Caki2 (cell line): ENCODE results near the gene PLCB1. TPM values are rescaled to one million over a fixed set of nuclear protein-coding genes. Genes with fewer than 3 reads are reported as not detected.
"Not testable (repeated sequence)": the region's sequence is repeated elsewhere in the genome, so short reads cannot be mapped to it uniquely, and the experiment has no call there.

Experiments
- DNase-seq: peaks from one replicate; pipeline ENCODE4 v3.0.0-alpha.2; 2015; ENCODE audit warnings: low read depth
- in situ Hi-C: cut with HindIII; loops from 2 replicates; pipeline ENCODE4 v1.10.0; 2016; ENCODE audit warnings: low sequenced_read_pairs, low pct_unique_long_range_greater_than_20kb, mixed read lengths
- total RNA-seq: library from RNA; depleted of rRNA; stranded (reverse); fragments of >200 nt; shearing (Covaris generic); gene quantifications from 2 replicates; pipeline ENCODE4 v1.2.3, GENCODE V29; 2014; ENCODE audit warnings: low replicate concordance

The PLCB1 gene
- total RNA-seq, 1 experiment from 2014 or later = 2.4 TPM

DNA sequence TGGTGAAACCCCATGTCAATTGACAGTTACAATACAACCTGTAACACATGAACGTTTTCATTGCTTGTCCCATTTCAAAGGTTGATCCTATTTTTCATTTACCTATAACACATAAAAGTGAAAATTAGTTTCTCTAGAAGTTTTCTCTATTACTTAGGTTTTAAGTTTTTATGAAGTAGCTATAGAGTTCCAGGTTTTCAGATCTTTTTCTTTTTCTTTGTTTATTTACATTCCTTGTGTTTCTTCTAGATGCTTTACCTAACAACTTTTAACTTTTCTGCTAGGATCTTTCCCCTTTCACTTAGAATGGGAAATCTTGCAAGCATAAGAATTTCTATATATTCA is 232.6 kb downstream of the PLCB1 start:
- in situ Hi-C loops = no loop called here
- no peak for DNase-seq

DNA sequence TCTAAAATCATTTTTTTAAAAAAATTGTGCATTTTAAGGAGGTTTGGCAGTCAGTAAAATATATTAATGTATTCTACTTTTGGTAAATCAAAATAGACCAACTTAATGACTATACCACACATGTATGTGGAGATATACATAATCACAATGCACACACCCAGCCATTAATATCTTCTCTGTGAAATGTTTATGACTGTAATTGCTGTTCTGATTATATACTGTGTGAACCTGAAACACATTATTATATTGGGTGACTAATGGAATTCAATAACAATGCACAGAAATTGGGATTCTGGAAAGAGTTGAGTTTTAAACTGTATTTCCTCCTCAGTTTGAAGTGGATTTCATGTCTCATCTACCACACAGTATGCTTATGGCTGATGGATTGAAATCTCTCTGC is 233.6 kb downstream of the PLCB1 start:
- in situ Hi-C loops = no loop called here

DNA sequence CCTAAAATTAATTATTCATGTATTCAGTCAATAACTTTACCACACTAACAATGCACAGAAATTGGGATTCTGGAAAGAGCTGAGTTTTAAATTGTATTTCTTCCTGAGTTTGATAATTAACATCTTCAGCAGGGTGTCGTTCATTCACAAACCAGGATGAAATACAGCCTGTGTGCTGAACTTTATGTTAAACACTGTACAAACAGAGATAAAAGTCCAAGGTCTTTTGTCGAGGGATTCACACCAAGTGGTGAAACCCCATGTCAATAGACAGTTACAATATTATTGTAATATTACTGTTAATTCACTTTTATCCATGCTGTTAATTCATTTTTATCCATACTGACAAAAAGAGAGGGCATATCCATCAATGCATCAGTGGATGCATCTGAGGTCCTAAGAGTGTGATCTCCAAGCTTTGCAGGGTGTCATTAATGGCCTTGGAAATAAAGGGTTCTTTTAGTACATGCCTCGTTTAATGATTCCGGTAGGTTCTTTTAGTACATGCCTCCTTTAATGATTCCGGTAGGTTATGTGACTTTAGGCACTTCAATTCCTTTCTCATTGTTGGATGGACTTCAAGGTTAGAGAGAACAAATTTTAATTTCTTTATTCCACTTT is 234.3 kb downstream of the PLCB1 start:
- no peak for DNase-seq
- in situ Hi-C loops = no loop called here

More for the DNA sequence above, 233.6 kb downstream of the PLCB1 start:
- no peak for DNase-seq

DNA sequence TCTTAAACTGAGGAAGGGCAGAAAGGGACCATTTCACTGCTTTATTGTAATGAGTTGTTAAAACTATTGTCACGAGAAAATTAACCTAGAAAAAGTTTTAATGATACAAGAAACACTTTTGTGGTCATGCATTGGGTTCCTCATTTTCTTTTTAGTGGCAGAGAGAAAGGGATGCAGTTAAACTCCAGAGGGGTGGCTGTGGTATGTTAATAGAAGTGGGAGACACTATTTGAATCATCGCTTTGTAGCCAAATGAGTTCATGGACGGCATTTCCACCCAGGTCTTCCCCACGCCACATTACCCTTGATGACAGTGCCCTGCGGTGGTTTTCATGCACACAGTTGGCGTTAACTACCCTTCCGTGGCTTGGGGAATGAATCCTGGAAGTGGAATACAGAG is 235.6 kb downstream of the PLCB1 start:
- in situ Hi-C loops = no loop called here
- DNase-seq = no peak

DNA sequence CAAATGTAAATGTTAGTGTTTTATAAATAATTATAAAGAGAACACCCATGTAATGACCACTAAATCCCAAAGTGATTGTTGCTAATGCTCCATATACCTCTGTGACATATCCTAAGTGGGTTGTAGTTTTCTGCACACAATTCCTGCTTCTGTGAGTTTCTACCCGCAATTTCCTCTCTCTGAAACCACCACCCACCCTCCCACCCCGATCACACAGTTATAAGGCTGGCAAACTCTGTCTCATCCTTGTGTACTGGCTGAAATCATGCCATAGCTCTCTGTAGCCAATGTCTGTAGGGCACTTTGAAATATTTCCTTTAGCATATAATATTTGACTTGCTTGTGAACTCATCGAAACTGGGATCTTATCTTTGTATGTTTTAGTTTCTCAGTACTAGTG is 236.6 kb downstream of the PLCB1 start:
- DNase-seq = no peak
- in situ Hi-C loops = no loop called here

DNA sequence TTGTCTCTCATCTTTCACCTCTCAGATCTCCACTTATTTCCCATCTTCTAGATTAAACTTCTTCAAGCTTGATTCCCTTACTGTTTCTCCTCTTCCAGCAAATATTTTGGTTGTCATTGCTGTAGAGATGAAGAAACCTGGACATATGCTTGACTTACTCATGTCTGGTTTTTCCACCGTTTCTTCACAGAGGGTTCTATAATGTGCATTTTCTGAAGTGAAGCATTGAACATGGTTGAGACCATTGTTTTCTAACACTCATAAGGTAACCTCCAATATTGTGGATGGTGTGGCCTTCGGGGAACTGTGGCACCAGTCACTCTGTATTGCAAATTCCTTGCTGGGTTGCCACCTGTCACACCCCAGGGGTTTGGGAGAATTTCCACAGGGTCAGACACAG is 237.2 kb downstream of the PLCB1 start:
- no peak for DNase-seq
- in situ Hi-C loops = no loop called here

DNA sequence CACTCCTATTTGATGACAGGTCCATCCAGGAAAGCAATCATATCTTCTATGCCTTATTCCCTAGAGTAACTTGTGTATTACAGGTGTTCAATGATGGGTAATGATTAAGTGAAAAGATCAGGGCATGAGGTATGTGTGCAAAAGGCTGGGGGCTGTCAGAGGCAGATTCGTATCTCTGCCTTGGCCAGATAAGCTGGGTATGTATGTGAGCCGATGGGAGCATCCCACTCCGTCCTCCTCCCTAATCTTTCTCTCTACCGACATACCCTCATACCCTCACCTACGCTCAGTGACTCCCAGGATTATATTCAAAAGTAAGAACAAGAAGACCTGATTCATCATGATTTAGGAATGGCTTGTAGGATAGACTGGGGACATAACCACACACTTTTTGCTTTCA is 238.7 kb downstream of the PLCB1 start:
- in situ Hi-C loops = no loop called here
- no peak for DNase-seq

DNA sequence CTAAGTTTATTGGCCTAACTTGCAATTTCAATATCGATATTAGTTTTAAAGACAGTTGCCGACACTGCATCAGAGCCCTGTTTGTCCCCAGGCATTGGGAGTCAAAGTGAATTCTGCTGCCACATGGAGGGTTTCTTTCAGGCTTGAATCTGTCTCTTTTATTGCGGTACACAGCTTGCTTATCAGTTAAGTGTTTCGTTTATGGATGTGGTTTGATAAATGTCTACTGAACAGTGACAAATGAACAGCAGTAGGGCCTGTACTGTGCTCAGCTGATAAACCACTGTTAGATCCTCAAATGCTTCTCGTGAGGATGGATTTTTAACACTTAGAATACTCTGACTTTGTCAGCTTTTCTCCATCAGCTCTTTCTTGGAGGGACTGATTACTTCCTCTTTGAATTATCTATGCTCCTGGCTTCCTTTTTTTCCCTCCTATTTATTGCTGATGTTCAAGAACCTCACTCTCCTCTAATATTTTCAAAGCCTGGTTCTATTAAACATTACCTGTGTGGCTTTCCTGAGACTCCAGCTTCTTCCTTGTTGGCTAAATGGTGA is 240.8 kb downstream of the PLCB1 start:
- DNase-seq = no peak
- in situ Hi-C loops = no loop called here

DNA sequence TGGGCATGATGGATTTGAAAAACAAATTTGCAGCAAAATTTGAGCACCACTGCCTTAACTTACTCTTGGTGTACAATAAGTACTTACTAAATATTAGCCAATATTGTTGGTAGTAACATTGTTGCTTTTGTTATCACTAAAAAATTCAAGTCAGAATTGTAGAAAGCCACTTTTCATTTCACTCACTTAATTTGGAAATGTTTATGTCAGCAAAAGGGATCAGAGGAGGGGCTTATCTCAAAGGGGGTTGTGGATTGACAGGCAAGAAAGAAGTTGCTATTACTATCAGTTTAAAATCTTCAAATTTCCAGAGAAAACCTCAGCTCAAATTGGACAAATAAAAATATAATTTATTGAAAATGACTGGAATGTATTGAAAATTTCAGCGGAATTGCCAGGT is 241.5 kb downstream of the PLCB1 start:
- in situ Hi-C loops = no loop called here
- DNase-seq = no peak

DNA sequence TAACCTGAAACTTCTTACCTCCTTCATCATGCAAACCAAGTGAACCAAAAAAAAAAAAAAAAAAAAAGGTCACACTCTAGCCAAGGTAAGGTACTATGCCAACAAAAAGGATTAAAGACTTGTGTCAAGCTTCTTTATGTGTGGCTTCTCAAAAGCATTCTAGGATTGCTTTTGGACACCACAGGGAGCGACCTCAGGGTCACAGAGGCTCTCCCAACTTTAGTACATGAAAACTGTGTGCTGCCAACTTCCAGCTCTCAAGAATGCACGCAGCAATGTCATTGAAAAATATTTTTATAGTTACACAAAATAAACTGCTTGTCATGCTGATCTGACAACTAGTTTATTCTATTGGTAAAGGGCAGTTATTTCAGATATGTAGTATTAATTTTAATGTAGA is 243.8 kb downstream of the PLCB1 start:
- peak; percentile 3 for DNase-seq
- in situ Hi-C loops = no loop called here

DNA sequence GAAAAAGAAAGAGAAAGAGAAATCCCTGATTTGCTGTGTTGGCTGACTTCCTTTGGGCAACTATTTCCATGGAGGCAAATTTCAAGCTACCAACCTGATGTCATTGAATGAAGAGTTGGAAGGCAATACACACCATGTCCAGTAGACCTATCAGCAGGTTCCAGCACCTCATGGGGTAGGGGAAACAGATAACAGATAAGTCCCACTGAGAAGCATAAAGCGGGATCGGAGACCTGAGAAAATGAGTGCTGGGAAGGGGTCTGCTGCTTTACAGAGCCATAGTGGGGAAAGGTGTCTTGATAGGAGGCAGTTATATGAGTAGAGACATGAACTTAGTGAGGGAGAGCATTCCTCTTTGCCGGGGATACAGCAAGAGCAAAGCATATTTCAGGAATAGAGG is 244.9 kb downstream of the PLCB1 start:
- no peak for DNase-seq
- in situ Hi-C loops = no loop called here

DNA sequence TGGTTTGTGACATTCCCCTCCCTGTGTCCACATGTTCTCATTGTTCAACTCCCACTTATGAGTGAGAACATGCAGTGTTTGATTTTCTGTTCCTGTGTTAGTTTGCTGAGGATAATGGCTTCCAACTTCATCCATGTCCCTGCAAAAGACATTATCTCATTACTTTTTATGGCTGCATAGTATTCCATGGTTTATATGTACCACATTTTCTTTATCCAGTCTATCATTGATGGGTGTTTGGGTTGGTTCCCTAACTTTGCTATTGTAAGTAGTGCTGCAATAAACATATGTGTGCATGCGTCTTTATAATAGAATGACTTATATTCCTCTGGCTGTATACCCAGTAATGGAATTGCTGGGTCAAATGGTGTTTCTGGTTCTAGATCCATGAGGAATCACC is 247.1 kb downstream of the PLCB1 start:
- in situ Hi-C loops, DNase-seq: not testable (repeated sequence)

DNA sequence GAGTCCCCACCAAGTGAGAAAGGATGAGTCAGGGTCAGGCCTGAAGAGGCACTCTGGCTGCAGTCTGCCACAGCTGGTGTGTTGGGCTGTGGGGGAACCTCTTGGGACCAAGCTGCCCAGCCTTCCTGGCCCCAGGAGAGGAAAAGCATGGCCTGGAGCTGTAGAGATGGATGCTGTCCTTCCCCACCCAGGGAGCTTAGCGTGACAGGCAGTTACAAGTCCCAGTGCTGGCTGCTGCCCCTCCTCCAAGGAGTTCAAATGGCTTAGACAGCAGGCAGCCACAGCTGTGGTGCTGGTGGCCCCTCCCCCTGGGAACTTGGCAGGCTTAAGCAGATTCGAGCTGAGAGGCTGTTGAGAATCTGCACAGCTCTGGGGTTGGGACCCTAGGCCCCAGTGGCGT is 253.2 kb downstream of the PLCB1 start:
- DNase-seq = no peak
- in situ Hi-C loops = no loop called here

DNA sequence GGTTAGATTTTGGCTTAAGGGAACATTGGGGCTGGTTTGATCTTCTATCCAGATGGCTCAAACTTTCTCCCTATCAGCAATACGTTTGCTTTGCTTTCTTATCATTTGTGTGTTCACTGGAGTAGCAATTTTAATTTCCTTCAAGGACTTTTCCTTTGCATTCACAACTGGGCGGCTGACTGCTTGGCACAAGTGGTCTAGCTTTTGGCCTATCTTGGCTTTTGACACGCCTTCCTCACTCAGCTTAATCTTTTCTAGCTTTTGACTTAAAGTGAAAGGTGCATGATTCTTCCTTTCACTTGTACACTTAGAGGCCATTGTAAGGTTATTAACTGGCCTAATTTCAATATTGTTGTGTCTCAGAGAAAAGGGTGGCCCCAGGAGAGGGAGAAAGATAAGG is 254.9 kb downstream of the PLCB1 start:
- DNase-seq = no peak
- in situ Hi-C loops = no loop called here

DNA sequence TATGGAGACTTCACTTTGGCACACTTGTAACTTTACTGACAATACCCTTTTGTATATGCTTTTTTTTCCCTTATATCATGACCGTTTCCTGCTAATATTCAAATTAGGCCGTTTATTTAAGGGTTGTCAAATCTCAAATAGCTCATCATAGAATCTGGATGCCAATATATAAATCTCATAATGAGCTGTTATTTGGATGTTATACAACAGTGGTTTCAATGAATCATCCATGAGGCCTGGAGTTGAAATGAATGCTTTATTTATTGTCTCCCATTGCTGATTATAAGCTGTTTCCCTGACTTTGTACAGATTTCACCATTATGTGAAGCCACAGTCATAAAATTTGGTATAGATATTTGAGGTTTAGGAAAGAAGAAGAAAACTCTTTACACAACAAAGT is 256.1 kb downstream of the PLCB1 start:
- in situ Hi-C loops = no loop called here
- DNase-seq = no peak

DNA sequence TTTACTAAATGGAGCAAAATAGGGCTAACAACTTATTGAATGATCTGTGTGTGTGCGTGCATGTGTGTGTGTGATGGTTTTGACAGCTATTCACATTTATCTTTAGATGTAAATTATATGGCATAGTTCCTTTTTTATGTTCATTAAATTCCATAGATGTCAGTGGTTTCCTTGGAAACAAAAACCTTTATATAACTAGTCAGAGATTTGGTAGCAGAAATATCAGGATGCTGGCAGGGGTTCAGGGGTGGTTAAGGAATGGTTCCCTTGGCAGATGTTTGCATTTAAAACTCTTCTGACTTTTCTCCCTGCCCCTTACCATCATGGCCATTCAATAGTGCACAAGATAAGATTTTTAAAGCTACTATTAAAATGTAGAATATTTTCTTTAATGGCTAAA is 256.6 kb downstream of the PLCB1 start:
- DNase-seq = no peak
- in situ Hi-C loops = no loop called here

DNA sequence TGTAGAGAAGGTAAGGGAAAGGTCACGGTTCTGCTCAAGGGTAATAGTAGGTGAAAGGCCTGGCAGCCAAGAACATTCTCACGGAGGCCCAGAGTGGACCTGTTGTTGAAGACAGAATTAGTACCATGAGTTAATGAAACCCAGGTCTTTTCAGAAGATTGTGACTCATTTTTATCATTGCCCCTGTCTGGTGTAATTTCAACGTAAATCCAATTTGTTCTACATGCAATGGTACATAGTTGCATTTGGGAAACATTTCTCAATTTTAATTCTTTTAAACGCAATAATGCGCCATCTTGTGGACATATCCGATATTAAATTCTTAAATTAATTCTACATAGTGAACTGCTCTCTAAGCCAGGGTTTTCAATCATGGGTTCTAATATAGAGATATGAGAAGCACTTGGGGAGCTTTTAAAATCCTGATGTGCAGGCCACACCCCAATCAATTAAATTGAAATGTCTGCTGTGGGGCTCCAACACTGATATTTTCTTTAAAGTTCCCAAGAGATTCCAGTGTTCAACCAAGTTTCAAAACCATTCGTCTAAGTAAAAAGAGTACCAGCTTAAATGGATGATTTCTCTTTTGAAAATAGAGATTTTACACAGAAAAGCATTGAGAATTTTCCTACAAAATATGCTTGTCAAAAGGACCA is 257.4 kb downstream of the PLCB1 start:
- in situ Hi-C loops = no loop called here
- peak; percentile 21 for DNase-seq

DNA sequence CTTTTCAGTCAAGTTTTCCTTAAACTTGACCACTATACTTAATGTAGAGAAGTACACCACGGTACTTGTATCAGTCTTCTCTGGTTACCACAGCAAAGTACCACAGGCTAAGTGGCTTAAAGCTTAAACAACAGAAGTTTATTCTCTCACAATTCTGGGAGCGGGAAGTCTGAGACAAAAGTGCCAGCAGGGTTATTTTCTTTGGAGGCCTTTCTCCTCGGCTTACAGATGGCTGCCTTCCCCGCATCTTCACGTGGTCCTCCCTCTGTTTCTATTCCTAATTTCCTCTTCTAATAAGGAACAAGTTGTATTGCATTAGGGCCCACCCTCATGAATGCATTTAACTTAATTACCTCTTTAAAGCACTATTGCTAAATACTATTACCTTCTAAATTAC is 258.0 kb downstream of the PLCB1 start:
- in situ Hi-C loops = no loop called here
- DNase-seq = no peak

DNA sequence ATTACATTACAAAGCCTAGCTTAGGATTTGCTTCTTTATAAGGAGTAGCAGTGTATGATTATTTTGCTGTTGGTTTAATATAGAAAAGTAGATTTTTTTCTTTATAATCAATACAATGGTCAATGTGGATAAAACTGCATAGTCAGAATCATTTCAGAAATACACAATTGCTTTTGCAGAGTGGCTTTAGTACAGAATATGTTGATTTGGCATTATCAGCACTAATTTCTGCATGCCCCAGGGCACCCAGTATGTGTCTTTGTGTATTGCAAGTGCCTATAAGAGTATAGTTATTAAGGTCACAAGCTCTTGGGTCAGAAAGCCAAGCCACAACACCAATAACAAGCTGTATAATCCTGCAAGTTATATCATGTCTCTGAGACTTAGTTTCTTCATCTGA is 258.4 kb downstream of the PLCB1 start:
- DNase-seq = no peak
- in situ Hi-C loops = no loop called here

DNA sequence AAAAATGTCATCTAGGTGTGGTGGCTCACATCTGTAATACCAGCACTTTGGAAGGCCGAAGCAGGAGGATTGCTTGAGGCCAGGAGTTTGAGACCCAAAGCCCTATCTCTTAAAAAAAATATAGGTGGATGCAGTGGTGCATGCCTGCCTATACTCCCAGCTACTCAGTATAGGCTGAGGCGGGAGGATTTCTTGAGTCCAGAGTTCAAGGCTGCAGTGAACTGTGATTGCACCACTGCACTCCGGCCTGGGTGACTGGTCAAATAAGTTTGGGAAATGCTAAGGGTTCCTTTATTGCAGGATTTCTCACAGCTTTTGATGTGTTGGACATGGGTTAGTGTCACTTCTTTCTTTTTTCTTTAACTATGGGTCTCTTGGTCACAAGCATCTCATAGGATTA is 261.3 kb downstream of the PLCB1 start:
- no peak for DNase-seq
- in situ Hi-C loops = no loop called here
